Mesenteric fat pad (tissue), 1 donor: ENCODE results near the gene LRRC28. TPM values are rescaled to one million over a fixed set of nuclear protein-coding genes. Genes with fewer than 3 reads are reported as not detected.

Experiments used
- DNase-seq: peaks from one replicate; pipeline ENCODE4 v3.0.0-alpha.2; 2020; ENCODE audit warnings: low spot score
- total RNA-seq: library from RNA; stranded (reverse); fragmentation: NEBNext Ultra II Directional; extraction: Animal tissue kit (Norgen Biotek cat#: 25700); gene quantifications from one replicate; pipeline ENCODE4 v1.2.1, GENCODE V29; 2021
- donor health status: DM: yes; HTN: yes; CAD: no.

LRRC28 gene
- total RNA-seq, 1 donor from 2014 or later = 20.7 TPM

GRCh38 chr15:99433757-99434450 is 182.6 kb downstream of the LRRC28 start:
- peak; percentile 68 for DNase-seq

DNA sequence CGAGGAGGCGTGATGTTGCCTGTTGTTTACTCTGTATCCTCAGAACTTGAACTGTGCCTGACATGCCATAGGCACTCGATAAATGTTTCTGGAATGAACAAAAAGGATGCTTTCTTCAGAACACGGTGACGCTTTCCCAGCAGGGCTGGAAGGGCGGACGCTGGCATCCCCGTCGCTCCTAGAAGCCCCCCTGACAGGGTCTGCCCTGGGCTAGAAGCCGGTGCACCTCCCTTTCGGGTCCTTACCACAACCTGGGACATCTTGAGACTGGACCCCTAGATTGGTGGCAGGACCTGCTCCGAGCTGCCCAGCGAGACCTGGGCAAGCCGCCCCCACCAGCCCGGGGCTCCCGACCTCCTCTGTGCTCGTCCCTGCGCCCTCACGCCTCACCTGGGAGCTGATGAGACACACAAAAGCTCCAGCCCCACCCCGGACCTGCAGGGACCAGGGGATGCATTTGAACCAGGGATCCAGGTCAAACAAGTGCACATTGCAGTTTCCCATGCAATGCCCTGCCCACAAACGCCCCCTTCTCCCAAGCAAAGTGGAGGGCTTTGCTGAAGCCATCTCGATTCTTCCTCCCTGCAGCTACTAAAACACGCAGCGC is 183.3 kb downstream of the LRRC28 start:
- peak; percentile 55 for DNase-seq

- DNase-seq = peak; percentile 89
Observed at GRCh38 chr15:99435113-99435695, 183.9 kb downstream of the LRRC28 start.

DNA sequence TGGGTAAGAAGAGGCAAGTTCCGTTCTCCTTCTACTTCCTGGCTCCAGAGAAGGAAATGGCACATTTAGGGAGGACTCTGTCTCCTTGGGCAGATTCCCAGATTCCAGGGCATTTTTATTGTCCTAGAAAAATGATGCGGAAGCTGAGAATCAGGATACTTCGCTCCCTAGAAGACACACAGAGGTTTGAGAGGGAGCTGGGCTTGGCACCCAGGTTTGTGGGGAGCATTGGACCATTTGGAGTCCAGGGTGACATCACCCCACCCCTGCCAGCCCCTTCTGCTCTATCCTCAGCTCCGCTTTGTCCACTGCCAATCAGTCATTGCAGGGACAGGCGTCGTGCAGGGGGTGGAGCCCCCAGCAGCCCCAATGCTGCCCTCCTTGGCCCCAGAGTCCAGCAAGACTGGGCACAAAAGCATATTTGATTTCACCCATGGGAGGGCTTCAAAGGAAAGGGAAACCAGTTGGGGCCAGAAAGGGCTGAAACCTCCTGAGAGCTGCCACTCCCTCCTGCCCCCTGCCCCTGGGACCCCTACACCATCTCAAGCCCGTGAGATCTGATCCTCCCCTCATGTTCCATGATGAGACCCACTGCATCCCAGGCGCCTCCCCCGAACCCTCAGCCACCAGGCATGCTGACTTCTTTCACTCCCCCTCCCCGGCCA is 184.7 kb downstream of the LRRC28 start:
- peak; percentile 60 for DNase-seq

DNA sequence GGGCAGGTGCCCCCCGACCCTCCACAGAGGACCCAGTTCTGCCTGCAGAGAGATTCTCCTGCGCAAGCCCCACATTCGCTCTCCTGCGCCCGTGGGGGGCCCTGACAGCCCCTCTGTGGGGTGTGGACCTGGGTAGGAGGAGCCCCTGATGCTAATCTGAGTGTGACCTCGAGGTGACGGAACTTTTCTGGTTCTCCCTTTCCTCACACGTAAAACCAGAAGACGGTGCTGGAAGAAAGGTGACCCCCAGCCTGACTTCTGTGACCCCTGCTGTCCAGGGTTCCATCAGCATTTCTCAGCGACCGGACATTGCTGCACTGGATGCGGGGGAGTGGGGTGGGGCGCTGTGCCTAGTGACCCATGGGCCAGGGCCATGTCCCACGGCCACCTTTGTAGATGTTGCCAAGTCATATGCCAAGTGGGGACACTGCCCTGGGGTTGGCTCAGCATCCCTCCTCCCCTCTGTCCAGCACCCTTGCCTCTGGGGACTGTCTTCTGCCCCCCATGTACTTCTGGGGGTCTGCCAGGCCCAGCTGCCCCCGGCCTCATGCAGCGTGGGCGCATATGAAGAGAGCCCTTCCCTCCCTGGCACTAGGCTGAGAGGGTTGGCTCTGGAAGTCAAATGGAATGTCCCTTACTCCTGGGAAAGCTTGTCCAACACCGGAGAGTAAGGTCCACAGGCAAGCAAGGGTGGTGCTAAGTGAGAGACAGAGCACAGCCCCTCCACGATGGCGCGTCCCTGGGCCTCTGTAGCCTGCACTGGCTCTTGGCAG is 185.4 kb downstream of the LRRC28 start:
- peak; percentile 85 for DNase-seq

GRCh38 chr15:99437315-99438223 is 186.3 kb downstream of the LRRC28 start:
- peak; percentile 83 for DNase-seq

- peak; percentile 87 for DNase-seq
Observed at GRCh38 chr15:99438224-99438585, 186.9 kb downstream of the LRRC28 start.

GRCh38 chr15:99438691-99439523 is 187.6 kb downstream of the LRRC28 start:
- DNase-seq = peak; percentile 62

- no peak for DNase-seq
Observed at GRCh38 chr15:99439524-99439835, 188.2 kb downstream of the LRRC28 start.

GRCh38 chr15:99440029-99440428 is 188.7 kb downstream of the LRRC28 start:
- DNase-seq = peak; percentile 41

Other genes starting within 250 kb of the LRRC28 start
- not detected for gene PGPEP1L, start 243.7 kb upstream of the LRRC28 start, total RNA-seq
- gene SYNM, start 146.4 kb upstream of the LRRC28 start, total RNA-seq = 36.4 TPM
- 18.7 TPM for gene TTC23, start 1.9 kb upstream of the LRRC28 start, total RNA-seq